GM23338 (cell line): ENCODE measurements around the gene FAM234A. TPM values are rescaled to one million over a fixed set of nuclear protein-coding genes. Genes with fewer than 3 reads are reported as not detected.
A peak's percentile ranks its signal among the peaks of the same experiment; 100 is the strongest.
"Not testable (repeated sequence)": the region's sequence is repeated elsewhere in the genome, so short reads cannot be mapped to it uniquely, and the experiment has no call there.

Experiments
- ATAC-seq: fragments of 200-7000 bp; cut with Tn5 transposase; 3 replicates; pipeline ENCODE4 v1.9.1; 2020
- DNase-seq: peaks from one replicate; pipeline ENCODE4 v3.0.0-alpha.2; 2015; ENCODE audit warnings: low spot score
- H2AFZ ChIP-seq: fragments of 200-600 bp; sonication (generic); 2 replicates; pipeline ENCODE4 v1.8.0; 2016; ENCODE audit warnings: antibody characterized with exemption, mild to moderate bottlenecking, moderate library complexity
- H3F3A ChIP-seq: fragments of 200-600 bp; sonication (generic); replicated peaks from 2 replicates; pipeline ENCODE4 v1.8.0; 2017; ENCODE audit warnings: antibody characterized with exemption, mixed run types, low read depth
- H3K27ac ChIP-seq: fragments of 200-600 bp; sonication (generic); 2 replicates; pipeline ENCODE4 v1.6.1; 2016; ENCODE audit warnings: low read depth
- H3K27me3 ChIP-seq: fragments of 200-600 bp; sonication (generic); 2 replicates; pipeline ENCODE4 v1.8.0; 2016; ENCODE audit warnings: mild to moderate bottlenecking, mixed run types, moderate library complexity; ENCODE audit not compliant: insufficient read depth
- H3K36me3 ChIP-seq: fragments of 200-600 bp; sonication (generic); 2 replicates; pipeline ENCODE4 v1.8.0; 2016; ENCODE audit warnings: mild to moderate bottlenecking; ENCODE audit not compliant: insufficient read depth
- H3K4me1 ChIP-seq: fragments of 200-600 bp; sonication (generic); 2 replicates; pipeline ENCODE4 v1.8.0; 2016; ENCODE audit warnings: mild to moderate bottlenecking, moderate library complexity; ENCODE audit not compliant: insufficient read depth
- H3K4me2 ChIP-seq: fragments of 200-600 bp; sonication (generic); 2 replicates; pipeline ENCODE4 v1.7.1; 2017; ENCODE audit warnings: mixed run types
- H3K4me3 ChIP-seq: fragments of 200-600 bp; sonication (generic); 2 replicates; pipeline ENCODE4 v1.6.1; 2016; ENCODE audit warnings: mixed run types
- H3K79me2 ChIP-seq: fragments of 200-600 bp; sonication (generic); replicated peaks from 2 replicates; pipeline ENCODE4 v1.8.0; 2017; ENCODE audit warnings: mild to moderate bottlenecking; ENCODE audit not compliant: insufficient read depth
- H3K9me2 ChIP-seq: fragments of 200-600 bp; sonication (generic); 2 replicates; pipeline ENCODE4 v1.8.0; 2017; ENCODE audit not compliant: insufficient read depth
- H4K20me1 ChIP-seq: fragments of 200-600 bp; sonication (generic); replicated peaks from 2 replicates; pipeline ENCODE4 v1.8.0; 2017; ENCODE audit warnings: mild to moderate bottlenecking; ENCODE audit not compliant: insufficient read depth
- H3K27ac Mint-ChIP-seq: 2 replicates; pipeline ENCODE4 v1.8.0; 2020; ENCODE audit warnings: inconsistent platforms, mild to moderate bottlenecking, moderate library complexity, mixed read lengths
- H3K27me3 Mint-ChIP-seq: 3 replicates; pipeline ENCODE4 v1.8.0; 2022; ENCODE audit warnings: low read depth, mild to moderate bottlenecking, moderate library complexity, mixed read lengths, inconsistent platforms; ENCODE audit not compliant: insufficient read depth, poor library complexity
- H3K36me3 Mint-ChIP-seq: 3 replicates; pipeline ENCODE4 v1.8.0; 2021; ENCODE audit warnings: low read depth, mild to moderate bottlenecking, inconsistent platforms, moderate library complexity, mixed read lengths
- H3K4me1 Mint-ChIP-seq: 3 replicates; pipeline ENCODE4 v1.8.0; 2020; ENCODE audit warnings: mild to moderate bottlenecking, inconsistent platforms, mixed read lengths
- H3K4me3 Mint-ChIP-seq: 3 replicates; pipeline ENCODE4 v1.8.0; 2021; ENCODE audit warnings: moderate library complexity, mild to moderate bottlenecking, inconsistent platforms, mixed read lengths
- H3K9me3 Mint-ChIP-seq: 3 replicates; pipeline ENCODE4 v1.8.0; 2020; ENCODE audit warnings: moderate library complexity, mild to moderate bottlenecking, inconsistent platforms, mixed read lengths
- CREB1 ChIP-seq: fragments of 250-450 bp; sonication (Bioruptor Pico); IDR thresholded peaks from 2 replicates; pipeline ENCODE4 v1.5.0; 2020; ENCODE audit warnings: low read depth, mild to moderate bottlenecking, moderate library complexity
- ETS1 ChIP-seq: IDR thresholded peaks from 2 replicates; pipeline ENCODE4 v1.6.1; 2016; ENCODE audit warnings: antibody characterized with exemption
- EZH2 ChIP-seq: fragments of 200-600 bp; sonication (generic); IDR thresholded peaks from one replicate; pipeline ENCODE4 v1.8.0; 2017; ENCODE audit warnings: antibody characterized with exemption, mild to moderate bottlenecking, low read depth; ENCODE audit not compliant: unreplicated experiment
- EZH2phosphoT487 ChIP-seq: fragments of 200-600 bp; sonication (generic); IDR thresholded peaks from one replicate; pipeline ENCODE4 v1.8.1; 2018; ENCODE audit warnings: antibody characterized with exemption; ENCODE audit not compliant: unreplicated experiment
- JUNB ChIP-seq: IDR thresholded peaks from one replicate; pipeline ENCODE4 v1.6.1; 2016; ENCODE audit warnings: antibody characterized with exemption; ENCODE audit not compliant: unreplicated experiment
- NANOG ChIP-seq: IDR thresholded peaks from 2 replicates; pipeline ENCODE4 v1.6.1; 2016; ENCODE audit warnings: antibody characterized with exemption, borderline replicate concordance
- POLR2AphosphoS5 ChIP-seq: IDR thresholded peaks from 2 replicates; pipeline ENCODE4 v1.6.1; 2016; ENCODE audit warnings: antibody characterized with exemption, low read depth
- STAT1 ChIP-seq: IDR thresholded peaks from one replicate; pipeline ENCODE4 v1.6.1; 2016; ENCODE audit warnings: antibody characterized with exemption; ENCODE audit not compliant: unreplicated experiment
- ZNF114 ChIP-seq: fragments of 250-450 bp; sonication (Bioruptor Pico); IDR thresholded peaks from 2 replicates; pipeline ENCODE4 v1.5.0; 2020; ENCODE audit warnings: mild to moderate bottlenecking, moderate library complexity
- ZNF331 ChIP-seq: fragments of 250-450 bp; sonication (Bioruptor Pico); IDR thresholded peaks from 2 replicates; pipeline ENCODE4 v1.5.0; 2020; ENCODE audit warnings: low read depth, mild to moderate bottlenecking, moderate library complexity
- polyA plus RNA-seq: library from polyadenylated mRNA; unstranded; fragments of >200 nt; fragmentation: Nextera tagmentation; extraction: Ambion mirVana; gene quantifications from 2 replicates; pipeline ENCODE4 v1.2.1, GENCODE V29; 2016
- total RNA-seq: library from RNA; depleted of rRNA; stranded (reverse); fragments of >200 nt; shearing (Covaris generic); gene quantifications from 2 replicates; pipeline ENCODE4 v1.2.3, GENCODE V29; 2014
- TF ChIP-seq, protein P1 (sequence below): IDR thresholded peaks from one replicate; pipeline ENCODE4 v1.6.1; 2018; ENCODE audit warnings: antibody characterized with exemption; ENCODE audit not compliant: unreplicated experiment
- TF ChIP-seq, protein P2 (sequence below), 2 experiments: fragments of 200-600 bp in 1 of 2; sonication (generic) in 1 of 2; conservative IDR thresholded peaks; 2 replicates each; pipeline versions ENCODE4 v1.5.1 to v1.6.1; 2016 to 2017; ENCODE audit warnings: antibody characterized with exemption in 2 of 2, low read depth in 2 of 2, mild to moderate bottlenecking in 2 of 2, moderate library complexity in 1 of 2

Gene FAM234A
- total and polyA plus RNA-seq, 2 experiments from 2014 or later: 41.9 to 128 TPM

DNA sequence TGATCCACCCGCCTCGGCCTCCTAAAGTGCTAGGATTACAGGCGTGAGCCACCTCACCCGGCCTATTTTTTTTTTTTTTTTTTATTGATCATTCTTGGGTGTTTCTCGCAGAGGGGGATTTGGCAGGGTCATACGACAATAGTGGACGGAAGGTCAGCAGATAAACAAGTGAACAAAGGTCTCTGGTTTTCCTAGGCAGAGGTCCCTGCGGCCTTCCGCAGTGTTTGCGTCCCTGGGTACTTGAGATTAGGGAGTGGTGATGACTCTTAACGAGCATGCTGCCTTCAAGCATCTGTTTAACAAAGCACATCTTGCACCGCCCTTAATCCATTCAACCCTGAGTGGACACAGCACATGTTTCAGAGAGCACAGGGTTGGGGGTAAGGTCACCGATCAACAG lies 23.5 kb downstream of the FAM234A start:
- H3F3A ChIP-seq, H3K4me3 ChIP-seq, H3K27ac Mint-ChIP-seq, H3K4me1 Mint-ChIP-seq, ATAC-seq, H2AFZ ChIP-seq, H3K79me2 ChIP-seq, H3K27me3 ChIP-seq, H3K4me1 ChIP-seq, H3K4me3 Mint-ChIP-seq, H3K27ac ChIP-seq, H3K9me2 ChIP-seq, H3K4me2 ChIP-seq, DNase-seq, H3K36me3 ChIP-seq, H4K20me1 ChIP-seq, H3K9me3 Mint-ChIP-seq, H3K27me3 Mint-ChIP-seq: not testable (repeated sequence)
- peaks cover 46% of the 10 kb centered on the region for H3K36me3 Mint-ChIP-seq

GRCh38 chr16:259226-259625 lies 24.6 kb downstream of the FAM234A start:
- H3K4me1 Mint-ChIP-seq: no peaks in the 10 kb centered on the region
- TF ChIP-seq POLR2AphosphoS5: no peak
- TF ChIP-seq NANOG: no peak
- no peak for TF ChIP-seq EZH2
- TF ChIP-seq CREB1 (CRISPR knock-in tag): no peak
- TF ChIP-seq ZNF331: no peak
- TF ChIP-seq, protein P1, sequence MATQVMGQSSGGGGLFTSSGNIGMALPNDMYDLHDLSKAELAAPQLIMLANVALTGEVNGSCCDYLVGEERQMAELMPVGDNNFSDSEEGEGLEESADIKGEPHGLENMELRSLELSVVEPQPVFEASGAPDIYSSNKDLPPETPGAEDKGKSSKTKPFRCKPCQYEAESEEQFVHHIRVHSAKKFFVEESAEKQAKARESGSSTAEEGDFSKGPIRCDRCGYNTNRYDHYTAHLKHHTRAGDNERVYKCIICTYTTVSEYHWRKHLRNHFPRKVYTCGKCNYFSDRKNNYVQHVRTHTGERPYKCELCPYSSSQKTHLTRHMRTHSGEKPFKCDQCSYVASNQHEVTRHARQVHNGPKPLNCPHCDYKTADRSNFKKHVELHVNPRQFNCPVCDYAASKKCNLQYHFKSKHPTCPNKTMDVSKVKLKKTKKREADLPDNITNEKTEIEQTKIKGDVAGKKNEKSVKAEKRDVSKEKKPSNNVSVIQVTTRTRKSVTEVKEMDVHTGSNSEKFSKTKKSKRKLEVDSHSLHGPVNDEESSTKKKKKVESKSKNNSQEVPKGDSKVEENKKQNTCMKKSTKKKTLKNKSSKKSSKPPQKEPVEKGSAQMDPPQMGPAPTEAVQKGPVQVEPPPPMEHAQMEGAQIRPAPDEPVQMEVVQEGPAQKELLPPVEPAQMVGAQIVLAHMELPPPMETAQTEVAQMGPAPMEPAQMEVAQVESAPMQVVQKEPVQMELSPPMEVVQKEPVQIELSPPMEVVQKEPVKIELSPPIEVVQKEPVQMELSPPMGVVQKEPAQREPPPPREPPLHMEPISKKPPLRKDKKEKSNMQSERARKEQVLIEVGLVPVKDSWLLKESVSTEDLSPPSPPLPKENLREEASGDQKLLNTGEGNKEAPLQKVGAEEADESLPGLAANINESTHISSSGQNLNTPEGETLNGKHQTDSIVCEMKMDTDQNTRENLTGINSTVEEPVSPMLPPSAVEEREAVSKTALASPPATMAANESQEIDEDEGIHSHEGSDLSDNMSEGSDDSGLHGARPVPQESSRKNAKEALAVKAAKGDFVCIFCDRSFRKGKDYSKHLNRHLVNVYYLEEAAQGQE: no peak
- TF ChIP-seq JUNB: no peak
- no peak for TF ChIP-seq EZH2phosphoT487
- TF ChIP-seq STAT1: no peak
- no peak for TF ChIP-seq ZNF114 (CRISPR knock-in tag)
- TF ChIP-seq, protein P2, sequence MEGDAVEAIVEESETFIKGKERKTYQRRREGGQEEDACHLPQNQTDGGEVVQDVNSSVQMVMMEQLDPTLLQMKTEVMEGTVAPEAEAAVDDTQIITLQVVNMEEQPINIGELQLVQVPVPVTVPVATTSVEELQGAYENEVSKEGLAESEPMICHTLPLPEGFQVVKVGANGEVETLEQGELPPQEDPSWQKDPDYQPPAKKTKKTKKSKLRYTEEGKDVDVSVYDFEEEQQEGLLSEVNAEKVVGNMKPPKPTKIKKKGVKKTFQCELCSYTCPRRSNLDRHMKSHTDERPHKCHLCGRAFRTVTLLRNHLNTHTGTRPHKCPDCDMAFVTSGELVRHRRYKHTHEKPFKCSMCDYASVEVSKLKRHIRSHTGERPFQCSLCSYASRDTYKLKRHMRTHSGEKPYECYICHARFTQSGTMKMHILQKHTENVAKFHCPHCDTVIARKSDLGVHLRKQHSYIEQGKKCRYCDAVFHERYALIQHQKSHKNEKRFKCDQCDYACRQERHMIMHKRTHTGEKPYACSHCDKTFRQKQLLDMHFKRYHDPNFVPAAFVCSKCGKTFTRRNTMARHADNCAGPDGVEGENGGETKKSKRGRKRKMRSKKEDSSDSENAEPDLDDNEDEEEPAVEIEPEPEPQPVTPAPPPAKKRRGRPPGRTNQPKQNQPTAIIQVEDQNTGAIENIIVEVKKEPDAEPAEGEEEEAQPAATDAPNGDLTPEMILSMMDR (conservative IDR thresholded peaks at IDR 0.05; ENCODE audit: low read depth in 2 of 2): no peak
- no peak for TF ChIP-seq ETS1

More at GRCh38 chr16:259226-259625, 24.6 kb downstream of the FAM234A start:
- H3K9me2 ChIP-seq: no peaks in the 10 kb centered on the region
- Mint-ChIP-seq H3K9me3 (no peaks in the 10 kb centered on the region), H3K36me3 (peaks cover 46% of the 10 kb centered on the region), H3K4me3 (no peak overlapping the region), H3K27me3 (peaks cover 9% of the 10 kb centered on the region), H3K27ac (0 out of 2 replicates have a peak overlapping the region, but pooled peaks have one; percentile 40)
- H3K4me3 ChIP-seq: no peak overlapping the region
- no peak overlapping the region for H2AFZ ChIP-seq
- H4K20me1 ChIP-seq: no peaks in the 10 kb centered on the region; the same call in 1 of the 2 replicates
- H3K36me3 ChIP-seq: no peaks in the 10 kb centered on the region; the same call in 1 of the 2 replicates
- no peak overlapping the region for H3K27ac ChIP-seq
- DNase-seq (no peak), ATAC-seq (no peak)
- H3K79me2 ChIP-seq: no peaks in the 10 kb centered on the region
- no peaks in the 10 kb centered on the region for H3F3A ChIP-seq
- H3K4me2 ChIP-seq: no peak overlapping the region
- H3K27me3 ChIP-seq: no peaks in the 10 kb centered on the region
- H3K4me1 ChIP-seq: no peaks in the 10 kb centered on the region
